C4-2B (cell line): ENCODE data around the gene SKI.

Experiments used
- CTCF ChIP-seq: fragments of 450-650 bp; conservative IDR thresholded peaks from 2 replicates; pipeline ENCODE4 v1.5.1; 2017; ENCODE audit warnings: mild to moderate bottlenecking
- ZFX ChIP-seq: fragments of 450-650 bp; IDR thresholded peaks from 2 replicates; pipeline ENCODE4 v1.6.1; 2017

GRCh38 chr1:2327841-2328240, 99.7 kb downstream of the SKI start:
- TF ChIP-seq CTCF (no peak), ZFX (no peak)
